Activated T-helper 1 cell treated with anti-CD3 and anti-CD28 coated beads, Interleukin-12 subunit alpha, Interleukin-12 subunit beta, Interleukin-2, Interleukin-4 antibody, amounts not matched to agents 30 ng/mL and 10 ng/mL and 1 ng/mL, durations not matched to agents 14 hours and 24 hours and 36 hours (primary cell): ENCODE data around the gene WDSUB1. TPM values are rescaled to one million over a fixed set of nuclear protein-coding genes. Genes with fewer than 3 reads are reported as not detected.

Experiments used
- DNase-seq: peaks from one replicate; pipeline ENCODE4 v3.0.0; 2021; ENCODE audit warnings: low spot score
- H3K27ac Mint-ChIP-seq: one replicate; pipeline ENCODE4 v1.8.0; 2021; ENCODE audit warnings: mild to moderate bottlenecking, mixed read lengths
- H3K27me3 Mint-ChIP-seq: one replicate; pipeline ENCODE4 v1.8.0; 2022; ENCODE audit warnings: mild to moderate bottlenecking, moderate library complexity, mixed read lengths; ENCODE audit not compliant: insufficient read depth
- H3K36me3 Mint-ChIP-seq: one replicate; pipeline ENCODE4 v1.8.0; 2021; ENCODE audit warnings: low read depth, mixed read lengths
- H3K4me1 Mint-ChIP-seq: one replicate; pipeline ENCODE4 v1.8.0; 2021; ENCODE audit warnings: low read depth, mixed read lengths
- H3K4me3 Mint-ChIP-seq: one replicate; pipeline ENCODE4 v1.8.0; 2021; ENCODE audit warnings: mild to moderate bottlenecking, moderate library complexity, mixed read lengths
- H3K9me3 Mint-ChIP-seq: one replicate; pipeline ENCODE4 v1.8.0; 2021; ENCODE audit warnings: mixed read lengths
- intact Hi-C: fragments of 100-400 bp; cut with micrococcal nuclease; formaldehyde crosslinking; loops from one replicate; pipeline ENCODE4 v1.15.1; 2024
- total RNA-seq: library from RNA; stranded (reverse); gene quantifications from 2 replicates; pipeline ENCODE4 v1.2.3, GENCODE V29; 2022

Gene WDSUB1
- total RNA-seq, 1 donor from 2014 or later: 4.1 TPM

- H3K9me3 Mint-ChIP-seq: no peaks in the 10 kb centered on the region
- DNase-seq: no peak
- no peak overlapping the region for H3K27ac Mint-ChIP-seq
- no peaks in the 10 kb centered on the region for H3K27me3 Mint-ChIP-seq
- no peak overlapping the region for H3K4me3 Mint-ChIP-seq
- no peaks in the 10 kb centered on the region for H3K36me3 Mint-ChIP-seq
- no peaks in the 10 kb centered on the region for H3K4me1 Mint-ChIP-seq
- intact Hi-C loops: no loop called here
Measured at GRCh38 chr2:159256159-159256558, 30.3 kb downstream of the WDSUB1 start.

GRCh38 chr2:159252905-159253304 lies 33.6 kb downstream of the WDSUB1 start:
- H3K27ac Mint-ChIP-seq: no peak overlapping the region
- DNase-seq: no peak
- H3K9me3 Mint-ChIP-seq: no peaks in the 10 kb centered on the region
- H3K4me3 Mint-ChIP-seq: no peak overlapping the region
- no peaks in the 10 kb centered on the region for H3K27me3 Mint-ChIP-seq
- intact Hi-C loops: no loop called here
- no peaks in the 10 kb centered on the region for H3K36me3 Mint-ChIP-seq
- H3K4me1 Mint-ChIP-seq: no peaks in the 10 kb centered on the region

GRCh38 chr2:159251296-159252173 lies 35.0 kb downstream of the WDSUB1 start:
- Mint-ChIP-seq H3K9me3 (no peaks in the 10 kb centered on the region), H3K4me1 (no peaks in the 10 kb centered on the region), H3K27ac (no peak overlapping the region), H3K36me3 (no peaks in the 10 kb centered on the region), H3K27me3 (no peaks in the 10 kb centered on the region), H3K4me3 (no peak overlapping the region)
- DNase-seq: no peak
- intact Hi-C loops: no loop called here

- H3K9me3 Mint-ChIP-seq: peaks cover 6% of the 10 kb centered on the region
- no peak overlapping the region for H3K27ac Mint-ChIP-seq
- DNase-seq: no peak
- H3K36me3 Mint-ChIP-seq: peaks cover 5% of the 10 kb centered on the region
- no peaks in the 10 kb centered on the region for H3K27me3 Mint-ChIP-seq
- no peak overlapping the region for H3K4me3 Mint-ChIP-seq
- intact Hi-C loops: no loop called here
- no peaks in the 10 kb centered on the region for H3K4me1 Mint-ChIP-seq
Measured at GRCh38 chr2:159249990-159250715, 36.4 kb downstream of the WDSUB1 start.

- intact Hi-C loops: no loop called here
- Mint-ChIP-seq H3K27ac (no peak overlapping the region), H3K27me3 (no peaks in the 10 kb centered on the region), H3K4me1 (no peaks in the 10 kb centered on the region), H3K9me3 (peaks cover 6% of the 10 kb centered on the region), H3K36me3 (peaks cover 5% of the 10 kb centered on the region), H3K4me3 (no peak overlapping the region)
- DNase-seq: no peak
Measured at GRCh38 chr2:159246325-159246988, 40.0 kb downstream of the WDSUB1 start.

GRCh38 chr2:159243529-159243928 lies 43.0 kb downstream of the WDSUB1 start:
- H3K4me1 Mint-ChIP-seq: no peaks in the 10 kb centered on the region
- intact Hi-C loops: no loop called here
- no peak overlapping the region for H3K4me3 Mint-ChIP-seq

GRCh38 chr2:159234868-159235267 lies 51.6 kb downstream of the WDSUB1 start:
- Mint-ChIP-seq H3K27me3 (no peaks in the 10 kb centered on the region), H3K4me1 (no peaks in the 10 kb centered on the region), H3K27ac (no peak overlapping the region), H3K4me3 (no peak overlapping the region), H3K36me3 (no peaks in the 10 kb centered on the region), H3K9me3 (no peaks in the 10 kb centered on the region)
- DNase-seq: no peak
- intact Hi-C loops: no loop called here

More at GRCh38 chr2:159243529-159243928, 43.0 kb downstream of the WDSUB1 start:
- no peak for DNase-seq
- peaks cover 13% of the 10 kb centered on the region for H3K36me3 Mint-ChIP-seq
- peaks cover 6% of the 10 kb centered on the region for H3K9me3 Mint-ChIP-seq
- no peaks in the 10 kb centered on the region for H3K27me3 Mint-ChIP-seq
- H3K27ac Mint-ChIP-seq: no peak overlapping the region

GRCh38 chr2:159232456-159233170 lies 53.9 kb downstream of the WDSUB1 start:
- no peak overlapping the region for H3K27ac Mint-ChIP-seq
- H3K27me3 Mint-ChIP-seq: no peaks in the 10 kb centered on the region
- no peaks in the 10 kb centered on the region for H3K36me3 Mint-ChIP-seq
- no peaks in the 10 kb centered on the region for H3K9me3 Mint-ChIP-seq
- H3K4me1 Mint-ChIP-seq: no peaks in the 10 kb centered on the region
- H3K4me3 Mint-ChIP-seq: no peak overlapping the region
- intact Hi-C loops: no loop called here
- DNase-seq: no peak

GRCh38 chr2:159230145-159230877 lies 56.2 kb downstream of the WDSUB1 start:
- no peaks in the 10 kb centered on the region for H3K4me1 Mint-ChIP-seq
- no peak overlapping the region for H3K4me3 Mint-ChIP-seq
- H3K27ac Mint-ChIP-seq: no peak overlapping the region

GRCh38 chr2:159229476-159230144 lies 56.9 kb downstream of the WDSUB1 start:
- H3K36me3 Mint-ChIP-seq: no peaks in the 10 kb centered on the region
- no peaks in the 10 kb centered on the region for H3K4me1 Mint-ChIP-seq
- no peaks in the 10 kb centered on the region for H3K9me3 Mint-ChIP-seq
- DNase-seq: no peak
- no peak overlapping the region for H3K27ac Mint-ChIP-seq
- H3K27me3 Mint-ChIP-seq: no peaks in the 10 kb centered on the region
- intact Hi-C loops: no loop called here
- H3K4me3 Mint-ChIP-seq: no peak overlapping the region

More at GRCh38 chr2:159230145-159230877, 56.2 kb downstream of the WDSUB1 start:
- no peaks in the 10 kb centered on the region for H3K27me3 Mint-ChIP-seq
- intact Hi-C loops: no loop called here
- H3K36me3 Mint-ChIP-seq: no peaks in the 10 kb centered on the region
- no peaks in the 10 kb centered on the region for H3K9me3 Mint-ChIP-seq
- no peak for DNase-seq

GRCh38 chr2:159228081-159228581 lies 58.4 kb downstream of the WDSUB1 start:
- no peak overlapping the region for H3K27ac Mint-ChIP-seq
- no peak overlapping the region for H3K4me3 Mint-ChIP-seq
- no peaks in the 10 kb centered on the region for H3K9me3 Mint-ChIP-seq
- H3K4me1 Mint-ChIP-seq: no peaks in the 10 kb centered on the region
- H3K27me3 Mint-ChIP-seq: no peaks in the 10 kb centered on the region
- intact Hi-C loops: no loop called here
- no peaks in the 10 kb centered on the region for H3K36me3 Mint-ChIP-seq
- DNase-seq: no peak
